Ovary (tissue), 9 donors: ENCODE measurements around the gene CAPN5. TPM values are rescaled to one million over a fixed set of nuclear protein-coding genes. Genes with fewer than 3 reads are reported as not detected.

Experiments used
- DNase-seq, 5 donors: peaks; one replicate each; pipeline ENCODE4 v3.0.0-alpha.2; 2019 to 2020
- H3K27ac ChIP-seq, 2 donors: fragments of 200-600 bp; one replicate each; pipeline versions ENCODE4 v1.5.1 to v1.8.0; 2019 to 2022
- H3K27me3 ChIP-seq: fragments of 200-600 bp; one replicate; pipeline ENCODE4 v1.8.0; 2022
- H3K36me3 ChIP-seq: fragments of 200-600 bp; sonication (generic); one replicate; pipeline ENCODE4 v1.5.1; 2019
- H3K4me1 ChIP-seq: one replicate; pipeline ENCODE4 v1.8.1; 2013; ENCODE audit warnings: mild to moderate bottlenecking, moderate library complexity; ENCODE audit not compliant: insufficient read depth
- H3K4me3 ChIP-seq: fragments of 200-600 bp; sonication (generic); one replicate; pipeline ENCODE4 v1.5.1; 2017
- H3K9me3 ChIP-seq, 2 donors: fragments of 200-600 bp in 1 of 2; sonication (generic) in 1 of 2; one replicate each; pipeline versions ENCODE4 v1.5.1 to v1.8.1; 2013 to 2019; ENCODE audit warnings: mild to moderate bottlenecking in 1 of 2, moderate library complexity in 1 of 2
- CTCF ChIP-seq, 3 donors: fragments of 450-650 bp in 2 of 3; fragments of 200-600 bp in 1 of 3; IDR thresholded peaks; one replicate each; pipeline versions ENCODE4 v1.5.1 to v1.8.0; 2016 to 2022; ENCODE audit warnings: antibody characterized with exemption in 3 of 3, mild to moderate bottlenecking in 1 of 3
- EP300 ChIP-seq: sonication (generic); formaldehyde crosslinking; IDR thresholded peaks from one replicate; pipeline ENCODE4 v1.6.1; 2017; ENCODE audit warnings: antibody characterized with exemption
- POLR2A ChIP-seq: fragments of 450-650 bp; IDR thresholded peaks from one replicate; pipeline ENCODE4 v1.6.1; 2017; ENCODE audit warnings: antibody characterized with exemption, mild to moderate bottlenecking, moderate library complexity
- WGBS, 3 donors: extraction: QIAGEN DNeasy Blood & Tissue Kit in 1 of 3; methylation state at CpG; one replicate each; pipeline versions ENCODE4 v1.1.5 to v1.1.7; 2013 to 2017; 5-methylcytosine and 5-hydroxymethylcytosine counted together
- intact Hi-C, 4 donors: fragments of 100-400 bp; cut with DNase I; formaldehyde crosslinking; loops; one replicate each; pipeline versions ENCODE4 v1.11.0 to v1.15.1; 2022 to 2023
- polyA plus RNA-seq, 2 donors: library from polyadenylated mRNA; stranded (reverse); fragments of 200-250 nt in 1 of 2; fragments of 350-450 nt in 1 of 2; fragmentation: Illumina TruSeq in 1 of 2; extraction: RNeasy Lipid Tissue Mini Kit (QIAGEN cat#74804) in 1 of 2; gene quantifications; one replicate each; pipeline ENCODE4 v1.2.3, GENCODE V29; 2013 to 2014
- total RNA-seq, 7 donors: library from RNA; depleted of rRNA in 2 of 7; stranded (reverse); fragments of >200 nt in 2 of 7; fragmentation: NEBNext Ultra II Directional in 3 of 7; extraction: Animal tissue kit (Norgen Biotek cat#: 25700) in 3 of 7; gene quantifications; one replicate each; pipeline versions ENCODE4 v1.1.0 to v1.2.4, GENCODE V29; 2016 to 2023
- donor health status: DM: no; HTN: no; CAD: no; lungs with moderate emphysema.
- donor health status: DM: no; HTN: no; CAD: no.
- donor health status: Bipolar disorder and iron deficiency.
- donor health status: DM: yes; HTN: yes; CAD: no.
- donor health status: DM: no; HTN: no; CAD: no.
- donor health status: DM: yes; HTN: yes; CAD: no.

Gene CAPN5
- total and polyA plus RNA-seq, 9 donors = 3.0 to 82.2 (median 21.3) TPM

GRCh38 chr11:77154381-77155081 is 87.8 kb downstream of the CAPN5 start:
- TF ChIP-seq CTCF (IDR thresholded peaks at IDR 0.05) (no peak), EP300 (no peak)
- DNase-seq = no peak
- H3K4me1 ChIP-seq = peaks cover 2% of the 10 kb centered on the region
- 60 to 72% (median 71%) methylated on average over 10 of the region's 10 CpGs for WGBS, 3 donors
- intact Hi-C loops = no loop called here
- H3K36me3 ChIP-seq = no peaks in the 10 kb centered on the region
- no peak overlapping the region for H3K4me3 ChIP-seq
- H3K27ac ChIP-seq = no peak overlapping the region
- H3K9me3 ChIP-seq = no peaks in the 10 kb centered on the region
- H3K27me3 ChIP-seq = no peaks in the 10 kb centered on the region

GRCh38 chr11:77155082-77155475 is 88.3 kb downstream of the CAPN5 start:
- DNase-seq = no peak
- H3K4me1 ChIP-seq = peaks cover 2% of the 10 kb centered on the region
- no peak overlapping the region for H3K4me3 ChIP-seq
- H3K27me3 ChIP-seq = no peaks in the 10 kb centered on the region
- intact Hi-C loops = no loop called here
- no peak overlapping the region for H3K27ac ChIP-seq
- no peak for TF ChIP-seq POLR2A
- TF ChIP-seq EP300 = no peak
- no peak for TF ChIP-seq CTCF (IDR thresholded peaks at IDR 0.05)
- no peaks in the 10 kb centered on the region for H3K9me3 ChIP-seq
- 83 to 98% (median 90%) methylated on average over 3 to 4 of the region's 4 CpGs for WGBS, 3 donors
- H3K36me3 ChIP-seq = no peaks in the 10 kb centered on the region

- Histone ChIP-seq H3K4me3 (no peak overlapping the region), H3K27me3 (no peaks in the 10 kb centered on the region), H3K36me3 (no peaks in the 10 kb centered on the region), H3K27ac (no peak overlapping the region), H3K4me1 (peaks cover 2% of the 10 kb centered on the region), H3K9me3 (no peaks in the 10 kb centered on the region)
- intact Hi-C loops = no loop called here
- TF ChIP-seq POLR2A (no peak), CTCF (IDR thresholded peaks at IDR 0.05) (no peak), EP300 (no peak)
- WGBS, 3 donors = 90 to 93% (median 93%) methylated on average over 13 of the region's 13 CpGs
- DNase-seq = no peak
Observed at GRCh38 chr11:77155556-77156130, 88.9 kb downstream of the CAPN5 start.

GRCh38 chr11:77156396-77157195 is 89.8 kb downstream of the CAPN5 start:
- DNase-seq = no peak
- Histone ChIP-seq H3K27me3 (no peaks in the 10 kb centered on the region), H3K4me3 (no peak overlapping the region), H3K27ac (no peak overlapping the region), H3K36me3 (no peaks in the 10 kb centered on the region), H3K9me3 (no peaks in the 10 kb centered on the region), H3K4me1 (peaks cover 2% of the 10 kb centered on the region)
- TF ChIP-seq EP300 = no peak
- TF ChIP-seq CTCF (IDR thresholded peaks at IDR 0.05) = no peak
- no peak for TF ChIP-seq POLR2A
- intact Hi-C loops = no loop called here
- 94 to 95% (median 95%) methylated on average over 26 of the region's 26 CpGs for WGBS, 3 donors
